ENCODE data around the gene ULBP1.
"Not testable (repeated sequence)": the region's sequence is repeated elsewhere in the genome, so short reads cannot be mapped to it uniquely, and the experiment has no call there.

Gene ULBP1

DNA sequence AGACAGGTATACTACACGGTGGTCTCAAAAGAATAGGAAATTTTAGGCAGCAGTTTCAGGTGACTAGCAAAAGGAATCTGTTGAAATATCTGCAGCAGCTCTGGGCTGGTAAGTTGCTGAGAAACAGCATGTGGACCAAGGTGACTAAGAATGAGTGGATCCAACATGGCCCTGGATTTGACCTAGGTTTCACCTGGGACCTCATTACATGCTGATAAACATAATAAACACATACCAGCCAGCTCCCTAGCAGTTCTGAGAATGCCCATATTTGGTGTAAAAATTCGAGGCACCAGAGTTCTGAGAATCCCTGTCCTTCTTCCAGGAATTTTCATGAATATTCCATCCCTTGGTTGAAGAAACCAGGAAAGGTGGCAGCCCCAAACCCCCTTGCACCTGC, 10.4 kb upstream of the ULBP1 start:
- not testable (repeated sequence) for DNase-seq (ENCODE audit: low read depth in 3 of 3)

DNA sequence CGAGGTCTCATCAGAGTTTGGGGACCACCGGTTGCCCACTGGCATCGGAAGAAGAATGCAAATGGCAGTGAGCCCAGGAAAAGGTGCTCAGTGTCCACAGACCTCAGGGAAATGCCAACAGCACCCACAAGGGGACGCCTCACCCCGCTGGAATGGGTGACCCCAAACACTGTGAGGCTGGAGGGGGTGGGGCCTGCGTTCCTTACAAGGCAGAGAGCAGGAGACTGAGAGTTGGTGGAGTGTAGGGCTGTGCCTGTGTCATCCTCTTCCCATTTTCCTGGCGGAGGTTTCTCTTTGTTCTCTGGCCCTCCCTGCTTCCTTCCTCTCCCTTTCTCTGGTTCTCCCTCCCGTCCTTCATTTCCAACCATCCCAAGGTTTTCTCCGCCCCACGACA, 9.8 kb upstream of the ULBP1 start:
- DNase-seq (ENCODE audit: low read depth in 3 of 3) = not testable (repeated sequence)

DNA sequence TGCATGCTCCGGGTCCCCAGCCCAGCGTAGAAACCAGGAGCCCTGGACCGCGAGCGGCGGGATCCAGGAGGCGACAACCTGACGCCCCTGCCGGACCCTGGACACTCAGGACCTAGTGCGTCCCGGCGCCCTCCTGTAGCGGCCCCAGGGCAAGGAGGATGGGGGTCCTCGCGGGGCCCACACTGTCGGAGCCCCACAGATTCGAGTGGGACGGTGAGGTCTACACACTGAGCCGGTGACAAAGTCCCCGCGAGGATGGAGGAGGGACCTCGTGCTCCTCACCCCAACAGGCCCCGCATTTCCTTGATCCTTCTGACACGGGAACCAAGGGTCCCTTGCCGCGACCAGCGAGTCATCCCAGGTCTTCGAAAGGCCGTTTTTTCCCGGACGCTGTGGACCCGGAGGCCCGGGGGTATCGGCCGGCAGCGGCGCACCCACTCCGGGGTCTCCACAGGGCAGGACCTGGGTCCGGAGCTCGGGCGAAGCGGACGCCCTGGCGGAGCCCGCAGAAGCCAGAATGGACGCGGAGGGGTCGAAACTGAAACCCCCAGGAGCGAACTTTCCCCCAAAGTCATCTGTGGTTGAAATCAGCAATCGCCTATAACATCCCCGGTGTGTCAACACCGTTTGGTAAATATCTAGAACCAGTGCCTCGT, 9.3 kb upstream of the ULBP1 start:
- DNase-seq (ENCODE audit: low read depth in 3 of 3) = not testable (repeated sequence)

DNA sequence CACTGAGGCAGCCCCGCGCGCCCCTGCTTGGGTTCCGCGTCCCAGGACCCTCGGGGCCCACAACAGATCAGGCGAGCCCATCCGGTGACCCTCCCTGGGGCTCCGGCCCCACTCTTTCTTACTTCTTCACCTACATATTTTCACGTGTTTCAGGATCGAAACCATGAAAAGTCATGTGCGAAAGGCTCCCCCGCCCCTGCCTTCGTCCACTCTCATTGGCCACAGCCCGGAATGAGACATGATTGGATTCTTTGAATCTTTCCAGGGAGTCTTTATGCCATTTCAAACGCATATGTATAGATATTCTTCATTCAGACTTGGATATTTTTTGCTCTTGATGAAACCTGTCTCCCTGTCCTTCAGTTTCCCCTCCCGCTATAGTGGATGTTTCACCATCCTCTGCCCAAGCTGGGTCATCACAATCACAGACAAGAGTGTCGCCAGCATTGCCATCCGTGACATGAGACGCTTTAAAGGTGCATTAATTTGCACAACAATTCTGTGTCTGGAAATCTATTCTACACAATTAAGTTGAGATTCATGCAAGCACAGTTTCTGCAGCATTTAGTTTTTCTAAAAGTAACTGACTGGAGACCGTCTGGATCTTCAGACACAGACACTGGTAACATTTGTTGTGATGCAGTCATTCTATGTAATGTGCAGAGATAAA, 8.6 kb upstream of the ULBP1 start:
- DNase-seq (ENCODE audit: low read depth in 3 of 3) = not testable (repeated sequence)

GRCh38 chr6:149955654-149956317, 8.0 kb upstream of the ULBP1 start:
- not testable (repeated sequence) for DNase-seq (ENCODE audit: low read depth in 3 of 3)

- DNase-seq (ENCODE audit: low read depth in 3 of 3) = not testable (repeated sequence)
Measured at GRCh38 chr6:149958124-149958523, 5.6 kb upstream of the ULBP1 start.

DNA sequence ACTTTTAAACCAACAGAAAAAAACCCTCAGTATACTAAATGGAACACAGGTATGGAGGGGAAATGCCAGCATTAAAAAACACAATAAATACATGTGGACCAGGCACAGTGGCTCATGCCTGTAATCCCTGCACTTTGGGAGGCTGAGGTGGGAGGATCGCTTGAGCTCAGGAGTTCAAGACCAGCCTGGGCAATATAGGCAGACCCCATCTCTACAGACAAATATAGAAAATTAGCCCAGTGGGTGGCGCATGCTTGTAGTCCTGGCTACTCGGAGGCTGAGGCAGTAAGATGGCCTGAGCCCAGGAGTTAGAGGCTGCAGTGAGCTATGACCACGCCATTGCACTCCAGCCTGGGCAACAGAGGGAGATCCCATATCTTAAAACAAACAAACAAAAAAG, 3.9 kb upstream of the ULBP1 start:
- DNase-seq (ENCODE audit: low read depth in 3 of 3) = not testable (repeated sequence)

- no peak for DNase-seq (ENCODE audit: low read depth in 3 of 3)
Measured at GRCh38 chr6:149960488-149960887, 3.3 kb upstream of the ULBP1 start.

- no peak for DNase-seq (ENCODE audit: low read depth in 3 of 3)
Measured at GRCh38 chr6:149961728-149962425, 1.9 kb upstream of the ULBP1 start.

GRCh38 chr6:149962461-149963211, 1.1 kb upstream of the ULBP1 start:
- no peak for DNase-seq (ENCODE audit: low read depth in 3 of 3)

GRCh38 chr6:149963212-149963461, 606 bp upstream of the ULBP1 start:
- DNase-seq (ENCODE audit: low read depth in 3 of 3) = no peak

DNA sequence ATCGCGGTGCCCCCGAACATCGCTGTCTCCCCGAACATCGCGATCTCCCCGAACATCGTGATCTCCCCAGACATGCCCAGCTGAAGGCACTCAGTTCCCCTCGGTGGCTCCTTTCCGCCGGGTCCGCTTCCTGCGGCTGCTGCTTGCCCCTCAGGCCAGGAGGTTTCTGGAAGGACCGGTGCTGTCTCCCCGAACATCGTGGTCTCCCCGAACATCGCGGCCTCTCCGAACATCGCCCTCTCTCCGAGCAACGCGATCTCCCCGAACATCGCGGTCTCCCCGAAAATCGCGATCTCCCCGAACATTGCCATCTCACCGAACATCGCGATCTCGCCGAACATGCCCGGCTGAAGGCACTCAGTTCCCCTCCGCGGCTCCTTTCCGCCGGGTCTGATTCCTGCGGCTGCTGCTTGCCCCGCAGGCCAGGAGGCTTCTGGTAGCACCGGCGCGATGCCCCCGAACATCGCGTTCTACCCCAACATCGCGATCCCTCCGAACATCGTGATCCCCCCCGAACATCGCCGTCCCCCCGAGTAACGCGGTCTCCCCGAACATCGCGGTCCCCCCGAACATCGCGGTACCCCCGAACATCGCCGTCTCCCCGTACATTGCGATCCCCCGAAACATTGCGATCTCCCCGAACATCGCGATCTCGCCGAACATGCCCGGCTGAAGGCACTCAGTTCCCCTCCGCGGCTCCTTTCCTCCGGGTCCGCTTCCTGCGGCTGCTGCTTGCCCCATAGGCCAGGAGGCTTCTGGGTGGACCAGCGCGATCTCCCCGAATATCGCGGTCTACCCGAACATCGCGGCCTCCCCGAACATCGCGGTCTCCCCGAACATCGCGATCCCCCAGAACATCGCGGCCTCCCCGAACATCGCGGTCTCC, 808 bp downstream of the ULBP1 start:
- no peak for DNase-seq (ENCODE audit: low read depth in 3 of 3)

- DNase-seq (ENCODE audit: low read depth in 3 of 3) = no peak
Measured at GRCh38 chr6:149965194-149966020, 1.7 kb downstream of the ULBP1 start.

DNA sequence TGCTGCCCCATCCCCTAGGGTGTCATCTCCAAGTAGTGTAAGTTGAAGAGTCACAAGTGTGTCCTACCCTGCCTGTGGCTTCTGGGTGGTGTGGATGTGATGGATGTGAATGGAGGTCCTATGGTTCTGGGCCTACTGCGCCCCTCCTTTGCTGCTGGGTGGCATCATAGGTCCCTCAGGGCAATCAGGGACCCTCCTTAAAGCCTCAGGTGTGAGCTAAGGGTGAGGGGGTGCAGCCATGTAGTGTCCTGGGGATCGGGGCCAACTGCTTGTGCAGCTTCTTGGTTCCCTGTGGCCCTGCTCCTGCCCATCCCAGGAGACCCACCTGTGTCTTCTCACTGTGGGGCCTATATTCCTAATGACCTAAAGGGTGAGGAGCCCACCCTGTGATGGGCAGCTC, 2.6 kb downstream of the ULBP1 start:
- not testable (repeated sequence) for DNase-seq (ENCODE audit: low read depth in 3 of 3)

GRCh38 chr6:149967591-149967990, 3.8 kb downstream of the ULBP1 start:
- DNase-seq (ENCODE audit: low read depth in 3 of 3) = no peak

DNA sequence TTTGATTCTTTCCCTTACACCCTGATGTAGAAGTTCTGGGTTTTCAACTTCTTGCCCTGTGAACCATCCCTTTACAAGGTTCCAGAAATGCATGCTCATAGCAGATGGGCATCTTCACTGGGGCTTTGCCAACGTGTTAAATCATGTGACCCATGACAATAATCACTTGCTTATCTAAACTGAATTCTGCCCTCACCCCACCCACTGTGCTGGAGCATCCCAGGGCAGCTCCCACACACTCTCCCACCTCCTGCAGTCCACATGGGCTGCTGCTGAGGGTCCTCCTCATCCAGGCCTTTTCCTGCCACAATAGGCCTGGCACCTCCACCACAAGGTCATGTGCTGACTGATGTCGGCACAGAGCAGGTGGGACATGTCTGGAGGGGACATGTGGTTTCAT, 4.3 kb downstream of the ULBP1 start:
- not testable (repeated sequence) for DNase-seq (ENCODE audit: low read depth in 3 of 3)

- DNase-seq (ENCODE audit: low read depth in 3 of 3) = not testable (repeated sequence)
Measured at GRCh38 chr6:149968909-149969308, 5.2 kb downstream of the ULBP1 start.

GRCh38 chr6:149969635-149970034, 5.9 kb downstream of the ULBP1 start:
- no peak for DNase-seq (ENCODE audit: low read depth in 3 of 3)

DNA sequence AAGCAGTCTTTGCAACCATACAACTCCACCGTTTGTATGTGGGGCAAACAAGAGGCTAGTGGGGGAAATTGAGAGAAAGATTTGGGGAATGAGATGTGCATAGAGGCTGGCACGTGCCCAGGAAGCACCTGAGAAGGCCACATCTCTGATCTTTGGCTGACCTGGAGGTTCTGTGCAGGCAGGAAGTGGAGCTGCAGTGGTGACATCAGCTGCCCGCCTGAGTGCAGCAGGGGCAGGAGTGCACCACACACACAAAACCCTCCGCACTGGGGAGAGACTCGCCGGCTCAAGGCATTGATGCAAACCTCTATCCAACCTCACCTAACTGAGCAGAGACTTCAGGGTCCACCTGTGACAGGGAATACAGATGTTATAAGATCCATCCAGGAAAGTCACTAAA, 10.7 kb downstream of the ULBP1 start:
- DNase-seq (ENCODE audit: low read depth in 3 of 3) = not testable (repeated sequence)

GRCh38 chr6:149974825-149975224, 11.1 kb downstream of the ULBP1 start:
- no peak for DNase-seq (ENCODE audit: low read depth in 3 of 3)

Data from stimulated activated CD4-positive, alpha-beta T cell treated with anti-CD3 and anti-CD28 coated beads, TNF-alpha, amount 100 ng/mL, for 4 hours (primary cell).